Raji (cell line): ENCODE data around the gene TNN.

Experiments
- POLR2A ChIP-seq: IDR thresholded peaks from 2 replicates; pipeline ENCODE4 v1.6.1; 2011; ENCODE audit warnings: low read depth, low read length, control low read depth; ENCODE audit not compliant: insufficient read depth

Gene TNN

GRCh38 chr1:175129644-175129996 is 62.0 kb downstream of the TNN start:
- TF ChIP-seq POLR2A, result no peak

- TF ChIP-seq POLR2A, result no peak
Observed at GRCh38 chr1:175129997-175130648, 62.5 kb downstream of the TNN start.

GRCh38 chr1:175130649-175131045 is 63.0 kb downstream of the TNN start:
- TF ChIP-seq POLR2A, result no peak

- no peak for TF ChIP-seq POLR2A
Observed at GRCh38 chr1:175131095-175131494, 63.5 kb downstream of the TNN start.

- no peak for TF ChIP-seq POLR2A
Observed at GRCh38 chr1:175132436-175132835, 64.8 kb downstream of the TNN start.

GRCh38 chr1:175133673-175134435 is 66.2 kb downstream of the TNN start:
- no peak for TF ChIP-seq POLR2A

- no peak for TF ChIP-seq POLR2A
Observed at GRCh38 chr1:175134500-175134899, 66.9 kb downstream of the TNN start.

GRCh38 chr1:175136246-175136645 is 68.6 kb downstream of the TNN start:
- no peak for TF ChIP-seq POLR2A

GRCh38 chr1:175137369-175137768 is 69.7 kb downstream of the TNN start:
- TF ChIP-seq POLR2A, result no peak

- no peak for TF ChIP-seq POLR2A
Observed at GRCh38 chr1:175138579-175138978, 70.9 kb downstream of the TNN start.

GRCh38 chr1:175145899-175146528 is 78.4 kb downstream of the TNN start:
- TF ChIP-seq POLR2A, result no peak

- no peak for TF ChIP-seq POLR2A
Observed at GRCh38 chr1:175146529-175147213, 79.0 kb downstream of the TNN start.

GRCh38 chr1:175147569-175147968 is 79.9 kb downstream of the TNN start:
- TF ChIP-seq POLR2A, result no peak

GRCh38 chr1:175148068-175148467 is 80.4 kb downstream of the TNN start:
- TF ChIP-seq POLR2A, result no peak

- TF ChIP-seq POLR2A, result no peak
Observed at GRCh38 chr1:175150596-175151319, 83.1 kb downstream of the TNN start.
